DND-41 (cell line): ENCODE results near the gene CACHD1.

ENCODE experiments used
- ATAC-seq: fragments of 200-7000 bp; cut with Tn5 transposase; 3 replicates; pipeline ENCODE4 v1.9.1; 2021; ENCODE audit warnings: low read depth; ENCODE audit not compliant: insufficient read depth
- DNase-seq: peaks from one replicate; pipeline ENCODE4 v3.0.0-alpha.2; 2020
- H2AFZ ChIP-seq: 2 replicates; pipeline ENCODE4 v1.6.0; 2012; ENCODE audit warnings: low read depth, low read length
- H3K27ac ChIP-seq: 2 replicates; pipeline ENCODE4 v1.5.1; 2012; ENCODE audit warnings: low read length, inconsistent platforms
- H3K27me3 ChIP-seq: fragments of 200-600 bp; sonication (generic); 2 replicates; pipeline ENCODE4 v1.6.0; 2012; ENCODE audit warnings: low read length, mild to moderate bottlenecking, inconsistent platforms; ENCODE audit not compliant: insufficient read depth, poor library complexity
- H3K36me3 ChIP-seq: 2 replicates; pipeline ENCODE4 v1.5.1; 2012; ENCODE audit warnings: low read length, inconsistent platforms; ENCODE audit not compliant: insufficient read depth
- H3K4me1 ChIP-seq: 2 replicates; pipeline ENCODE4 v1.5.1; 2012; ENCODE audit warnings: mild to moderate bottlenecking, low read length; ENCODE audit not compliant: insufficient read depth
- H3K4me2 ChIP-seq: 2 replicates; pipeline ENCODE4 v1.6.0; 2012; ENCODE audit warnings: mild to moderate bottlenecking, moderate library complexity, low read length, inconsistent platforms; ENCODE audit not compliant: insufficient read depth
- H3K4me3 ChIP-seq, 2 experiments: fragments of 200-600 bp in 1 of 2; shearing (Covaris generic) in 1 of 2; 2 replicates each; pipeline ENCODE4 v1.5.1; 2012 to 2016; ENCODE audit warnings: inconsistent platforms in 2 of 2, low read length in 2 of 2, mild to moderate bottlenecking in 2 of 2, low read depth in 1 of 2, moderate library complexity in 1 of 2
- H3K79me2 ChIP-seq: 2 replicates; pipeline ENCODE4 v1.6.0; 2012; ENCODE audit warnings: low read length, inconsistent platforms; ENCODE audit not compliant: insufficient read depth
- H3K9ac ChIP-seq: 2 replicates; pipeline ENCODE4 v1.6.0; 2012; ENCODE audit warnings: low read depth, mild to moderate bottlenecking, inconsistent platforms, low read length, moderate library complexity
- H3K9me3 ChIP-seq: 2 replicates; pipeline ENCODE4 v1.5.1; 2012; ENCODE audit warnings: low read length, moderate library complexity, mild to moderate bottlenecking, inconsistent platforms; ENCODE audit not compliant: insufficient read depth, severe bottlenecking
- H4K20me1 ChIP-seq: 2 replicates; pipeline ENCODE4 v1.6.0; 2012; ENCODE audit warnings: low read length; ENCODE audit not compliant: insufficient read depth
- CTCF ChIP-seq: IDR thresholded peaks from 2 replicates; pipeline ENCODE4 v1.5.1; 2012; ENCODE audit warnings: borderline replicate concordance, low read length, moderate library complexity, mild to moderate bottlenecking; ENCODE audit not compliant: poor library complexity, severe bottlenecking; ENCODE audit errors: extremely low read depth
- EZH2 ChIP-seq: IDR thresholded peaks from 3 replicates; pipeline ENCODE4 v1.6.1; 2012; ENCODE audit warnings: borderline replicate concordance, low read depth, mild to moderate bottlenecking, moderate library complexity, low read length, inconsistent platforms; ENCODE audit not compliant: severe bottlenecking

Gene CACHD1

GRCh38 chr1:64466033-64466432 is 3.9 kb upstream of the CACHD1 start:
- no peaks in the 10 kb centered on the region for H3K27me3 ChIP-seq
- H3K4me3 ChIP-seq: no peak overlapping the region
- no peaks in the 10 kb centered on the region for H3K4me1 ChIP-seq

GRCh38 chr1:64469116-64469976 is 583 bp upstream of the CACHD1 start:
- Histone ChIP-seq H3K9me3 (peaks cover 5% of the 10 kb centered on the region), H3K4me1 (no peaks in the 10 kb centered on the region), H3K4me3 (no peak overlapping the region), H3K9ac (no peak overlapping the region), H3K4me2 (no peak overlapping the region), H3K79me2 (no peaks in the 10 kb centered on the region), H3K27ac (no peak overlapping the region), H3K36me3 (no peaks in the 10 kb centered on the region), H2AFZ (no peak overlapping the region), H4K20me1 (no peaks in the 10 kb centered on the region), H3K27me3 (no peaks in the 10 kb centered on the region)
- DNase-seq (no peak), ATAC-seq (no peak)
- TF ChIP-seq CTCF (no peak), EZH2 (no peak)

More at GRCh38 chr1:64466033-64466432, 3.9 kb upstream of the CACHD1 start:
- ATAC-seq: no peak
- peaks cover 1% of the 10 kb centered on the region for H3K9me3 ChIP-seq
- TF ChIP-seq CTCF (no peak), EZH2 (no peak)
- no peaks in the 10 kb centered on the region for H3K79me2 ChIP-seq
- DNase-seq: no peak
- no peak overlapping the region for H2AFZ ChIP-seq
- no peak overlapping the region for H3K4me2 ChIP-seq
- no peaks in the 10 kb centered on the region for H4K20me1 ChIP-seq
- H3K9ac ChIP-seq: no peak overlapping the region
- no peak overlapping the region for H3K27ac ChIP-seq
- H3K36me3 ChIP-seq: no peaks in the 10 kb centered on the region

- Histone ChIP-seq H3K4me2 (no peak overlapping the region), H3K4me1 (no peaks in the 10 kb centered on the region), H2AFZ (no peak overlapping the region), H3K9me3 (peaks cover 5% of the 10 kb centered on the region), H3K9ac (no peak overlapping the region), H3K79me2 (no peaks in the 10 kb centered on the region), H3K36me3 (no peaks in the 10 kb centered on the region), H3K27ac (no peak overlapping the region), H3K27me3 (no peaks in the 10 kb centered on the region), H3K4me3 (no peak overlapping the region), H4K20me1 (no peaks in the 10 kb centered on the region)
- no peak for ATAC-seq
- no peak for DNase-seq
- TF ChIP-seq EZH2 (no peak), CTCF (no peak)
Observed at GRCh38 chr1:64470665-64471217, 812 bp downstream of the CACHD1 start.
